ENCODE measurements around the gene COL16A1.

DNA sequence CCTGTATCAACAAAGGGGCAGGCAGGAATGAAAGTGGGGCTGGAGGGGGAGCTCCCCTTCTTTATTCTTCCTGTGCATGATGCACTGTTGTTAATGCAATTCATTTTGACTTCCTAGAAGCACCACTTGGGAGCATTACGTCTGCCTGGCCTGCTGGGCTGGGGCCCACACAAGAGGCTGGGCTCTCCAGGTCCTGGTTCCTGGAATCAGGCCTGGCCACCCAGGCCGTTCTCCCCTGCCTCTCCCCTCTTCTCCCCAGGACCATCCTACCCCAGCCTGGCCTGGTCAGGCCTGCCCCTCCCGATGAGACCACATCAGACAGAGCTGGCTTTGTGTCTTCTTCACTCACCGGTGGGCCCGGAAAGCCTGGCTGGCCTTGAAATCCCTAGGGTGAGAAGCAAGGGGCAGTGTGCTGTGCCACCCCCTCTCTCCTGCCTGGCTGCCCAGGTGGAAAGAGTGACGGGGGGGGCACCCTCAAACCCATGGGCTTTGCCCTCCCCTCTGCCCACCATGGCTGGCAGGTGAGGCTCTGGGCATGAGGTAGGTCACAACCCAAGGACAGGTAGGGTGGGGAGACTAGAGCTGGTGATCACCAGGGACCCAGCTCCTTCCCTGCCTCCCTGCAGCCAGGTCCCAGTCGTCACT, 38.5 kb downstream of the COL16A1 start:
- no peak for TF ChIP-seq EZH2 (optimal IDR thresholded peaks at IDR 0.05; ENCODE audit: low read depth, low read length)
- TF ChIP-seq, protein P1, sequence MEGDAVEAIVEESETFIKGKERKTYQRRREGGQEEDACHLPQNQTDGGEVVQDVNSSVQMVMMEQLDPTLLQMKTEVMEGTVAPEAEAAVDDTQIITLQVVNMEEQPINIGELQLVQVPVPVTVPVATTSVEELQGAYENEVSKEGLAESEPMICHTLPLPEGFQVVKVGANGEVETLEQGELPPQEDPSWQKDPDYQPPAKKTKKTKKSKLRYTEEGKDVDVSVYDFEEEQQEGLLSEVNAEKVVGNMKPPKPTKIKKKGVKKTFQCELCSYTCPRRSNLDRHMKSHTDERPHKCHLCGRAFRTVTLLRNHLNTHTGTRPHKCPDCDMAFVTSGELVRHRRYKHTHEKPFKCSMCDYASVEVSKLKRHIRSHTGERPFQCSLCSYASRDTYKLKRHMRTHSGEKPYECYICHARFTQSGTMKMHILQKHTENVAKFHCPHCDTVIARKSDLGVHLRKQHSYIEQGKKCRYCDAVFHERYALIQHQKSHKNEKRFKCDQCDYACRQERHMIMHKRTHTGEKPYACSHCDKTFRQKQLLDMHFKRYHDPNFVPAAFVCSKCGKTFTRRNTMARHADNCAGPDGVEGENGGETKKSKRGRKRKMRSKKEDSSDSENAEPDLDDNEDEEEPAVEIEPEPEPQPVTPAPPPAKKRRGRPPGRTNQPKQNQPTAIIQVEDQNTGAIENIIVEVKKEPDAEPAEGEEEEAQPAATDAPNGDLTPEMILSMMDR (IDR thresholded peaks at IDR 0.05; ENCODE audit: low read length) = no peak
- TF ChIP-seq EZH2phosphoT487 (IDR thresholded peaks at IDR 0.05; ENCODE audit: low read length) = no peak

Data from MM.1S (cell line).